NCI-H2029 treated with DMSO at 0.1 percent for 48 hours (cell line): ENCODE measurements around the gene MRPS31.

ENCODE experiments used
- DNase-seq: peaks from one replicate; lab custom pipeline; 2025; lab: John Stamatoyannopoulos, UW

The MRPS31 gene

GRCh38 chr13:40770934-40771618, at the start of gene MRPS31:
Gene MRPS31 (minus strand): TSS chr13:40771190. CDS start chr13:40771136, 54 bp downstream.
- DNase-seq, result peak; percentile 53

DNA sequence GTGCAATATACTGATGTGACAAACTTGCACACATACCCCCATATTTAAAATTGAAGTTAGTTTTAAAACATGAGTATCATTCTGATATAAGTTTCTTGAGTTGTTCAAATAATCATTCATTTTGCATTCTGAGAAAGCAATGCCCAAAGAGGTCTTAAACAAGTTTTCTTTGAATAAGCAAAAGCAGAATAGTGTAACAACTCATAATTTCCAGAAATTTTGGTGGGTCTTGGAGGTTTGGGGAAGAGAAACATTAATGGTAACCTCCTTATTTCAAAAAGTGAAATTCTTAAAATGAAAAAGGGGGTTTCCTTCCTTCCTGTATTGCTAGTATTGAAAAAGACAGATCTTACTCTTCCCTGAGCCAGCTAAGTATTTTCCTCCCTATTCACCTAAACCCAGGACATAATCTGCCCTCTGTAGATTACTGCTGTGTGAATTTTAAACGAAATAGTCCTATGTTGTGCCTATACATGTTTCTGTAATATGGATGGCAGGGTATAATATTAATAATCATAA, 48.9 kb upstream of the MRPS31 start:
- no peak for DNase-seq

GRCh38 chr13:40818926-40819325, 47.9 kb upstream of the MRPS31 start:
- DNase-seq, result no peak

- DNase-seq, result no peak
Measured at GRCh38 chr13:40814803-40815202, 43.8 kb upstream of the MRPS31 start.

GRCh38 chr13:40813667-40814454, 42.9 kb upstream of the MRPS31 start:
- DNase-seq, result no peak

DNA sequence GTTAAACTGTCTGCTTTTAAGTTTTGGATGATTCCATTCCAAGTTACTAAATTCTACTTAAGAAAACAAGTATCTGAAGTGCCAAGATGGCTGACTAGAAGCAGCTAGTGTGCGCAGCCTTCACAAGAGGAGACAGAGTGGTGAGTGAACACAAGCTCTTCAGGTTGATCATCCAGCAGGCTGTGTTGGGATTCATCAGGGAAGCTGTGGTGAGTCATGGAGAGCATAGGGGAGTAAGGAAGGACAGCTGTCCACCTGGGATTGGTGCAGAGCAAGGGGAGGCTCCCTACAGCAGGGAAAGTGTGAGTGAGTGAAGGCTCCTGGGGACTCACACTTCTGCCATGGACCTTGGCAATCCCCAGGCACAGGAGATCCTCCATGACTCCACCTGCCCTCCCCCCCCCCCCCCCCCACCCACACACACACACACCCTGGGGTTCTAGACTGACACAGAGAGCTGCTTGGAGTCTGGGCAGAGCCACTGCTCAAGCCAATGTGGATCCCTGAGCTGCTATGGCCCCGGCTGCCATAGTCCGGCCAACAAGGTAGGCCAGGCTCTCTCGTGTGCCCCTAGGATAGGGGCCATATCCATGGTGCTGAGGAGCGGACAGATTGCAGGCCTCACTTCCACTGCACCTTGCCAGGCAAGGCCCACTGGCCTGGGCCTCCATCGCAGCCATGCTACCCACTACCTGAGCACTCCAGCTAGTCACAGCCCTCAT, 41.9 kb upstream of the MRPS31 start:
- no peak for DNase-seq

- DNase-seq, result no peak
Measured at GRCh38 chr13:40812102-40812501, 41.1 kb upstream of the MRPS31 start.

- DNase-seq, result no peak
Measured at GRCh38 chr13:40809471-40809870, 38.5 kb upstream of the MRPS31 start.

DNA sequence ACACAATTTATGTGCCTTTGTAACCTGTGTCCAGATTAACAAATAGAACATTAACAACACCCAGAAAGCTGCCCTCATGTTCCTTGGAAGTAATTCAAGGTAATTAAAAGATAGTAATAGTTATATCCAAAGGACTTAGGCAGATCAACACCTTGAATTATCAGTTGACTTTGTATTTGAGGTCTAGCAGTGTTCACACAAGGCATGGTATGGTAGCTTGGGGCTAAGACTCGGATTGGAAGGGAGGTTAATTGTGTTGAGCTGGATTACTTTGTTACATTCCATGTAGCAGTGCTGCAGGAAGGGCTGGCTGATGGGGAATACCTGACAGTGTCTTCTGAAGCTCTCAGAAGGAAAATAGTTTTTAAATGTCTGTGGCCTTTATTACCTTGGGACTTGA, 35.3 kb upstream of the MRPS31 start:
- DNase-seq, result no peak

DNA sequence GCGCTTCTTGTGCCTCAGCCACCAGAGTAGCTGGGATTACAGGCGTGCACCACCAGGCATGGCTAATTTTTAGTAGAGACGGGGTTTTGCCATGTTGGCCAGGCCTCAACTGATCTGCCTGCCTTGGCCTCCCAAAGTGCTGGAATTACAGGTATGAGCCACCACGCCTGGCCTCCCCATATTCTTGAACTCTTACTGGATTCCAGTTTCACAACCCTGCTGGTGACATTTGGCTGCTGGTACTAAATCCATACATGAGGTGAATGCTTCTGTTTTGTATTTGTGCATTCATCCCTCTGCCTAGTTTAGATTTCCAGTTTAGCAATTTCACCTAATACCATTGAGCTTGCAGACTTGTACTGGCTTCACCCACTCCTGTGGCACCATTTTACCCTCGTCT, 32.3 kb upstream of the MRPS31 start:
- DNase-seq, result no peak

- DNase-seq, result no peak
Measured at GRCh38 chr13:40801255-40802217, 30.5 kb upstream of the MRPS31 start.

- no peak for DNase-seq
Measured at GRCh38 chr13:40800559-40800958, 29.6 kb upstream of the MRPS31 start.

DNA sequence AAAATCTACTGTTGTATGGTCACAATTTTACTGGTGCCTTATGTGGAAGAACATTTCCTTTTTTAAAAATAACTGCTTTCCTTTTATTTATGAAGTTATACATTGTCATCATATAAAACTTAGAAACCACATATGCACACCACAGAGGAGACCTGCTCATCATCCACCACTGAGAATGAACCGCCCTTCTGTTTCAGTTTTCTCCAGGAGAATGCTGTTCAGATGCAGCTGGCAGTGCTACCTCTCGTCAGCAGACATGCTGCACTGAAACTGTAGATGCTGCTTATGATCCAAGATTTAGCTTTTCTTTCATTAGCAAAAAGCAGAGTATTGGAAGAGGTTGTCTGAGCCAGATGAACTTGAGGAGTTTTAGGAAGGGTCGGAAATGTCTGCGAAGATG, 28.5 kb upstream of the MRPS31 start:
- DNase-seq, result no peak

GRCh38 chr13:40798380-40798779, 27.4 kb upstream of the MRPS31 start:
- DNase-seq, result peak; percentile 36

DNA sequence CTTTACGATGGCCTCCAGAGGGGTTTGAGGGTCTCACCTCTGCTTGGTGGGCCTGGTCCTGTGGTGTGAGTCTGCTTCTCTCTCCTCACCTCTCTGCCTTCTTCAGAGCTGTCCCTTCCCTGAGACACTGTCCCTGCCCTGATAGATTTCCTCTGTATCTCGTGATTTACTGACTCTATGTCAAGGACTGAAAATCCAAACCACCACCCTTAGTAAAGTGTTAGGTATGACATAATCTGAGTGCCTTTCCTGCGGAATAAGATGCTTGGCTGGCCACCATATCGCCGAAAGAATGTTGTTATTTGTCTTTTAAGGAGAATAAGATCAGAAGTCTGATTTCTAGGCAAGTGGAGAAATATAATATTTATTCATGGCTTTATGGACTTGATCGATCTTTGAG, 25.7 kb upstream of the MRPS31 start:
- no peak for DNase-seq

DNA sequence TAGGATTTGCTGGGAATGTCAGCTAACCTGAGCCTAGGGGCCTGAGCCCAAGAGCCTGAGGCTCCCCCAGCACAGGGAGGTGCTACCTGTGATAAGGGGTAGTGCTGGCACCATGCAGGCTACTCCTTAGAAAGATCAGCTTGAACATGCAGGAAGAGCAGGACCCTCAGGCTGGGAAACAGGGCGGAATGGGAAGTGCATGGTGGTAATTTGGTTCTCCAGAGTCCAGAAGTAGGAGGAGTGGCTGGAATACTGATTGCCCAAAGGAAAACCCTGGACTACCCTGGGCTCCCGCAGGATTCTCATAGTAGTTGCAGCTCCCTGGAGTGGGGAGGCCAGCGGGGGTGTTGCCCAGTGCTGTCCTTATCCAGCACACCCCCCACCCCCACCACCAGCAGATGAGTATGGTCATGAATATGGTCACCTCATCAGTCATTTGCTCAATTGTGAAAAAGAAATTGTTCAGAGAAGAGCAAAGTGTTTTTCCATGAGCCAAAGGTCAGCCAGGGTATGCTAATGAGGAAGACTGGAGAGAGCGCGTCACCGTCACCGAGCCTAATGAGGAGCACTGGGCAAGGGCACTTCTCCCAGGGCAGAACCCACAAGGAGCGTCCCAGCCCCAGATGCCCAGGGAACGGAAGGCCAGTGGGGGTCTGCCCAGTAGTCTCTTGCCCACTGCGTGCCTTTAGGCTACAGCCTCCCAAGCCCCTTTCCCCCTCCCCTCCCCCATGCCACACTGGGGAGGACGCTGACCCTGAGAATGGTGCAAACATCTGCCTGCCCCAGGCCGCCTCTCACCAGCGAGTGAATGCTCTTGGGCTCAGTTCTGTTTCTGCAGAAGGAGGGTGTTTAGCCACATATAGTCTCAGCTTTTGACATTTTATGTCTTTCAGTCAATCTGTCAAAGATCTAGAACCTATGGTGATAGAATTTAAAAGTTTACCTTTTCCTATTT, 23.7 kb upstream of the MRPS31 start:
- DNase-seq, result no peak

DNA sequence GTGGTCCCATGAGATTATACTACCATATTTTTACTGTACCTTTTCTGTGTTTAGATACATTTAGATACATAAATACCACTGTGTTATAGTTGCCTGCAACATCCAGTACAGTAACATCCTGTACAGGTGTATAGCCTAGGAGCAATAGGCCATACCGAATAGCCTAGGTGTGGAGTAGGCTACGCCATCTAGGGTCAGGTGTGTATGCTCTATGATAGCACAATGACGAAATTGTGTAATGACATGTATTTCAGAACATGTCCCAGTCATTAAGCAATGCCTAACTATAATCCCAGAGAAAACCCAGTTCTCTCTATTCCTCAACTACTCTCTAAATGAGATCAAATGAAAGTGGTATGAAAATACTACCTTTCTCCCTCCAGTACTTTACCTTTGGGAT, 22.3 kb upstream of the MRPS31 start:
- no peak for DNase-seq

GRCh38 chr13:40792284-40793051, 21.5 kb upstream of the MRPS31 start:
- no peak for DNase-seq

DNA sequence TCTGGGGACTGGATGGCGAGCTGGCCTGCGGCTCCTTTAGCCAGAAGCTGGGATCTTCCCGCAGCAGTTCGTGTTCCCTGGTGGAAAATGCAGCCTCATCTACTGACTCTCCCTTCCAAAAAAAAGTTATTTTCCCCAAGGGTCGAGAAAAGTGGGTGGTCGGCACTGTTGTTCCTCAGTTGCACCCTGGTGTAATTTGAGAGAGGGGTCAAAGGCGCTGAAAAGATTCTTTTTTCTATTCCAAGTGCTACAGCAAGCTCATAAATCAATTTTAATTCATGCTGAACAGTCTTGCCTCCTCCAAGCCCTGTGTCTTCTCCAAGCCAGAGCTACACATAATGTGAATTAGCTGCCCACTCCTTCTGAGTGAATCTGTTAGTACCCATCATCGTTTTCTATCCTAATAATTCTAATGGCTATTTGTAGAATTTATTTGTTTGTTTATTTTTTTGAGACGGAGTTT, 19.2 kb upstream of the MRPS31 start:
- DNase-seq, result no peak
